ENCODE data around the gene LRRC74B. TPM values are rescaled to one million over a fixed set of nuclear protein-coding genes. Genes with fewer than 3 reads are reported as not detected.
"Not testable (repeated sequence)": the region's sequence is repeated elsewhere in the genome, so short reads cannot be mapped to it uniquely, and the experiment has no call there.

Gene LRRC74B
- total RNA-seq, 2 experiments from 2014 or later = not detected

GRCh38 chr22:21009208-21009607 is 36.5 kb upstream of the LRRC74B start:
- POLR2A ChIA-PET; DNase-seq; H3K4me3 Mint-ChIP-seq; H3K27me3 Mint-ChIP-seq; H3K27ac Mint-ChIP-seq; H3K4me1 Mint-ChIP-seq; H3K36me3 Mint-ChIP-seq (ENCODE audit: low read depth); H3K9me3 Mint-ChIP-seq: not testable (repeated sequence)
- CTCF ChIA-PET = interaction anchor here (1.1 kb wide), 1 partner anchor 8 kb away, joined by 3 read pairs; no protein-coding TSS in a partner anchor

- CTCF ChIA-PET = interaction anchor here (1.1 kb wide), 1 partner anchor 9 kb away, joined by 3 read pairs; no protein-coding TSS in a partner anchor
- Mint-ChIP-seq H3K9me3 (no peaks in the 10 kb centered on the region), H3K27ac (no peak overlapping the region), H3K4me3 (no peak overlapping the region), H3K4me1 (peaks cover 11% of the 10 kb centered on the region), H3K27me3 (no peaks in the 10 kb centered on the region), H3K36me3 (ENCODE audit: low read depth) (no peaks in the 10 kb centered on the region)
- peak; percentile 68 for DNase-seq
- POLR2A ChIA-PET = no interaction called here
These were observed 35.9 kb upstream of the LRRC74B start for GRCh38 chr22:21009638-21010425.

GRCh38 chr22:21010426-21011113 is 35.2 kb upstream of the LRRC74B start:
- POLR2A ChIA-PET = no interaction called here
- CTCF ChIA-PET = no interaction called here
- Mint-ChIP-seq H3K27me3 (no peaks in the 10 kb centered on the region), H3K4me1 (peaks cover 16% of the 10 kb centered on the region), H3K36me3 (ENCODE audit: low read depth) (no peaks in the 10 kb centered on the region), H3K9me3 (no peaks in the 10 kb centered on the region), H3K4me3 (no peak overlapping the region), H3K27ac (no peak overlapping the region)
- DNase-seq = no peak

GRCh38 chr22:21012446-21013407 is 33.0 kb upstream of the LRRC74B start:
- ChIA-PET POLR2A (no interaction called here), CTCF (interaction anchor here (1.1 kb wide), 1 partner anchor 38 kb away, joined by 3 read pairs; no protein-coding TSS in a partner anchor)
- H3K4me1 Mint-ChIP-seq = peaks cover 16% of the 10 kb centered on the region
- DNase-seq = no peak
- no peak overlapping the region for H3K4me3 Mint-ChIP-seq
- no peak overlapping the region for H3K27ac Mint-ChIP-seq
- no peaks in the 10 kb centered on the region for H3K9me3 Mint-ChIP-seq
- no peaks in the 10 kb centered on the region for H3K36me3 Mint-ChIP-seq (ENCODE audit: low read depth)
- H3K27me3 Mint-ChIP-seq = peaks cover 4% of the 10 kb centered on the region

GRCh38 chr22:21013657-21014201 is 32.0 kb upstream of the LRRC74B start:
- ChIA-PET POLR2A (no interaction called here), CTCF (interaction anchor here (1.2 kb wide), 1 partner anchor 14 kb away, joined by 3 read pairs; no protein-coding TSS in a partner anchor)
- Mint-ChIP-seq H3K27ac (no peak overlapping the region), H3K9me3 (no peaks in the 10 kb centered on the region), H3K36me3 (ENCODE audit: low read depth) (no peaks in the 10 kb centered on the region), H3K27me3 (peaks cover 4% of the 10 kb centered on the region), H3K4me3 (peak overlapping the region; percentile 61), H3K4me1 (peaks cover 16% of the 10 kb centered on the region)
- no peak for DNase-seq

- H3K27me3 Mint-ChIP-seq = peaks cover 4% of the 10 kb centered on the region
- CTCF ChIA-PET = interaction anchor here (1.2 kb wide), 1 partner anchor 13 kb away, joined by 3 read pairs; no protein-coding TSS in a partner anchor
- peak; percentile 82 for DNase-seq
- H3K27ac Mint-ChIP-seq = peak overlapping the region; percentile 78
- H3K9me3 Mint-ChIP-seq = no peaks in the 10 kb centered on the region
- peak overlapping the region; percentile 61 for H3K4me3 Mint-ChIP-seq
- H3K36me3 Mint-ChIP-seq (ENCODE audit: low read depth) = no peaks in the 10 kb centered on the region
- peaks cover 16% of the 10 kb centered on the region for H3K4me1 Mint-ChIP-seq
- POLR2A ChIA-PET = no interaction called here
These were observed 31.5 kb upstream of the LRRC74B start for GRCh38 chr22:21014202-21014725.

- Mint-ChIP-seq H3K27me3 (peaks cover 4% of the 10 kb centered on the region), H3K27ac (peak within 1 kb of the TSS; percentile 78), H3K9me3 (no peaks in the 10 kb centered on the region), H3K36me3 (ENCODE audit: low read depth) (no peaks in the 10 kb centered on the region), H3K4me1 (peaks cover 16% of the 10 kb centered on the region), H3K4me3 (peak within 1 kb of the TSS; percentile 61)
- no peak for DNase-seq
- ChIA-PET CTCF (interaction anchor here (1.2 kb wide), 1 partner anchor 13 kb away, joined by 3 read pairs; no protein-coding TSS in a partner anchor), POLR2A (interaction anchor here (0.6 kb wide), 1 partner anchor 60 kb away, joined by 8 read pairs; no protein-coding TSS in a partner anchor)
These were observed 30.9 kb upstream of the LRRC74B start, which contains the start of gene P2RX6 for GRCh38 chr22:21014726-21015465. TSS of gene P2RX6 (plus strand) at chr22:21015165. CDS start at chr22:21015175, 10 bp downstream.

- H3K4me3 Mint-ChIP-seq = no peak overlapping the region
- peaks cover 16% of the 10 kb centered on the region for H3K4me1 Mint-ChIP-seq
- no peaks in the 10 kb centered on the region for H3K9me3 Mint-ChIP-seq
- no peaks in the 10 kb centered on the region for H3K36me3 Mint-ChIP-seq (ENCODE audit: low read depth)
- POLR2A ChIA-PET = interaction anchor here (0.6 kb wide), 1 partner anchor 60 kb away, joined by 8 read pairs; no protein-coding TSS in a partner anchor
- H3K27ac Mint-ChIP-seq = no peak overlapping the region
- H3K27me3 Mint-ChIP-seq = peaks cover 4% of the 10 kb centered on the region
- DNase-seq = no peak
- CTCF ChIA-PET = no interaction called here
These were observed 30.2 kb upstream of the LRRC74B start for GRCh38 chr22:21015466-21016006.

- Mint-ChIP-seq H3K36me3 (ENCODE audit: low read depth) (no peaks in the 10 kb centered on the region), H3K27me3 (peaks cover 4% of the 10 kb centered on the region), H3K4me3 (no peak overlapping the region), H3K27ac (no peak overlapping the region), H3K4me1 (peaks cover 16% of the 10 kb centered on the region), H3K9me3 (no peaks in the 10 kb centered on the region)
- ChIA-PET CTCF (no interaction called here), POLR2A (no interaction called here)
- no peak for DNase-seq
These were observed 28.9 kb upstream of the LRRC74B start for GRCh38 chr22:21016644-21017420.

GRCh38 chr22:21018314-21018713 is 27.4 kb upstream of the LRRC74B start:
- no peak overlapping the region for H3K4me3 Mint-ChIP-seq
- H3K27me3 Mint-ChIP-seq = peaks cover 4% of the 10 kb centered on the region
- DNase-seq = no peak
- peaks cover 16% of the 10 kb centered on the region for H3K4me1 Mint-ChIP-seq
- no peaks in the 10 kb centered on the region for H3K9me3 Mint-ChIP-seq
- no peaks in the 10 kb centered on the region for H3K36me3 Mint-ChIP-seq (ENCODE audit: low read depth)
- POLR2A ChIA-PET = no interaction called here
- H3K27ac Mint-ChIP-seq = no peak overlapping the region
- CTCF ChIA-PET = interaction anchor here (1.6 kb wide), 1 partner anchor 23 kb away, joined by 3 read pairs; no protein-coding TSS in a partner anchor
